ENCODE data around the gene EP400. TPM values are rescaled to one million over a fixed set of nuclear protein-coding genes. Genes with fewer than 3 reads are reported as not detected.

Gene EP400
- total RNA-seq, 6 donors from 2014 or later: 21.7 to 61.8 (median 40.4) TPM

DNA sequence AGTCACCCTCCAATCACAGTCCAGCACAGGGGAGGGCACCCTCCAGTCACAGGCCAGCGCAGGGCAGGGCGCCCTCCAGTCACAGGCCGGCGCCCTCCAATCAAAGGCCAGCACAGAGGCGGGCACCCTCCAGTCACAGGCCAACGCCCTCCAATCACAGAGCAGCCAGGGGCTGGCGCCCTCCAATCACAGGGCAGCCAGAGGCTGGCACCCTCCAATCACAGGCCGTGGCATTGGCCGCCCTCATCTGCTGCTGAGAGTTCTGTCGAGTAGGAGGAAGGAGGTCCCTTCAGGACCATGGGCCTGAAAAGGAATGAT lies 167.8 kb downstream of the EP400 start:
- Histone ChIP-seq H3K4me1 (no peaks in the 10 kb centered on the region), H3K9me3 (no peaks in the 10 kb centered on the region), H3K27ac (no peak overlapping the region), H3K4me3 (no peak overlapping the region), H3K36me3 (peaks cover 9 to 77% (median 57%) of the 10 kb centered on the region in 4 donors), H3K27me3 (no peaks in the 10 kb centered on the region)
- DNase-seq (no peak), ATAC-seq (ENCODE audit: low FRiP score in 2 of 2) (no peak)
- TF ChIP-seq EP300 (IDR thresholded peaks at IDR 0.05) (no peak), POLR2AphosphoS5 (IDR thresholded peaks at IDR 0.05) (no peak), POLR2A (IDR thresholded peaks at IDR 0.05) (no peak)
- TF ChIP-seq, protein P1, sequence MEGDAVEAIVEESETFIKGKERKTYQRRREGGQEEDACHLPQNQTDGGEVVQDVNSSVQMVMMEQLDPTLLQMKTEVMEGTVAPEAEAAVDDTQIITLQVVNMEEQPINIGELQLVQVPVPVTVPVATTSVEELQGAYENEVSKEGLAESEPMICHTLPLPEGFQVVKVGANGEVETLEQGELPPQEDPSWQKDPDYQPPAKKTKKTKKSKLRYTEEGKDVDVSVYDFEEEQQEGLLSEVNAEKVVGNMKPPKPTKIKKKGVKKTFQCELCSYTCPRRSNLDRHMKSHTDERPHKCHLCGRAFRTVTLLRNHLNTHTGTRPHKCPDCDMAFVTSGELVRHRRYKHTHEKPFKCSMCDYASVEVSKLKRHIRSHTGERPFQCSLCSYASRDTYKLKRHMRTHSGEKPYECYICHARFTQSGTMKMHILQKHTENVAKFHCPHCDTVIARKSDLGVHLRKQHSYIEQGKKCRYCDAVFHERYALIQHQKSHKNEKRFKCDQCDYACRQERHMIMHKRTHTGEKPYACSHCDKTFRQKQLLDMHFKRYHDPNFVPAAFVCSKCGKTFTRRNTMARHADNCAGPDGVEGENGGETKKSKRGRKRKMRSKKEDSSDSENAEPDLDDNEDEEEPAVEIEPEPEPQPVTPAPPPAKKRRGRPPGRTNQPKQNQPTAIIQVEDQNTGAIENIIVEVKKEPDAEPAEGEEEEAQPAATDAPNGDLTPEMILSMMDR (IDR thresholded peaks at IDR 0.05): no peak
- WGBS, 2 donors: 97 to 98% methylated on average over 4 to 10 of the region's 10 CpGs

GRCh38 chr12:132118876-132119275 lies 169.1 kb downstream of the EP400 start:
- H3K36me3 ChIP-seq: peaks cover 9 to 76% (median 53%) of the 10 kb centered on the region in 4 donors
- H3K4me1 ChIP-seq: no peaks in the 10 kb centered on the region
- 96 to 98% methylated on average over 9 to 13 of the region's 22 CpGs for WGBS, 2 donors
- no peak overlapping the region for H3K4me3 ChIP-seq
- no peaks in the 10 kb centered on the region for H3K27me3 ChIP-seq
- no peaks in the 10 kb centered on the region for H3K9me3 ChIP-seq
- DNase-seq: peak in 1 of 2 donors; percentile 79
- H3K27ac ChIP-seq: no peak overlapping the region
- no peak for ATAC-seq (ENCODE audit: low FRiP score in 2 of 2)
- TF ChIP-seq, protein P1 (IDR thresholded peaks at IDR 0.05): no peak

DNA sequence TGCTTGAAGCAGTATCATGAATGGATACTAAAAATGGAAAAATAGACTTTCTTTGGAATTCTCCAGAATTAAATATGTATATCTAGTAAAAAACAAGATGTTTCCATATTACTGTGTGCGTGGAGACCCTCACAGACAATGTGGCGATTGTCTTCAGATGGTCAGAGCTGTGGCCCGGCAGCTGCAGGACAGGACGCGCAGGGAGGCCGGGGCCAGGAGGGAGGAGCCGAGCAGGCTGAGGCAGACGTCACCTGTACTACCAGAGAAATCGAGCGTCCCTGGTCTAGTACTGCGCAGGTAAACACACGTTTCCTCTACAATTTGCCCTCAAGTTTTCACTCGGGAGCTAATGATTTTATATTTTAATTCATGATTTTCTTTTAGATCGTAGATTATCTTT lies 171.5 kb downstream of the EP400 start:
- ATAC-seq (ENCODE audit: low FRiP score in 2 of 2) (no peak), DNase-seq (peak in 1 of 2 donors; percentile 54)
- H3K27me3 ChIP-seq: no peaks in the 10 kb centered on the region
- no peaks in the 10 kb centered on the region for H3K9me3 ChIP-seq
- TF ChIP-seq POLR2AphosphoS5 (IDR thresholded peaks at IDR 0.05): no peak
- TF ChIP-seq, protein P1 (IDR thresholded peaks at IDR 0.05): no peak
- TF ChIP-seq POLR2A (IDR thresholded peaks at IDR 0.05): no peak
- no peak for TF ChIP-seq EP300 (IDR thresholded peaks at IDR 0.05)
- peaks cover 4 to 77% (median 46%) of the 10 kb centered on the region in 4 donors for H3K36me3 ChIP-seq
- H3K27ac ChIP-seq: no peak overlapping the region
- H3K4me1 ChIP-seq: no peaks in the 10 kb centered on the region
- 94 to 95% methylated on average over 14 of the region's 14 CpGs for WGBS, 2 donors
- no peak overlapping the region for H3K4me3 ChIP-seq

DNA sequence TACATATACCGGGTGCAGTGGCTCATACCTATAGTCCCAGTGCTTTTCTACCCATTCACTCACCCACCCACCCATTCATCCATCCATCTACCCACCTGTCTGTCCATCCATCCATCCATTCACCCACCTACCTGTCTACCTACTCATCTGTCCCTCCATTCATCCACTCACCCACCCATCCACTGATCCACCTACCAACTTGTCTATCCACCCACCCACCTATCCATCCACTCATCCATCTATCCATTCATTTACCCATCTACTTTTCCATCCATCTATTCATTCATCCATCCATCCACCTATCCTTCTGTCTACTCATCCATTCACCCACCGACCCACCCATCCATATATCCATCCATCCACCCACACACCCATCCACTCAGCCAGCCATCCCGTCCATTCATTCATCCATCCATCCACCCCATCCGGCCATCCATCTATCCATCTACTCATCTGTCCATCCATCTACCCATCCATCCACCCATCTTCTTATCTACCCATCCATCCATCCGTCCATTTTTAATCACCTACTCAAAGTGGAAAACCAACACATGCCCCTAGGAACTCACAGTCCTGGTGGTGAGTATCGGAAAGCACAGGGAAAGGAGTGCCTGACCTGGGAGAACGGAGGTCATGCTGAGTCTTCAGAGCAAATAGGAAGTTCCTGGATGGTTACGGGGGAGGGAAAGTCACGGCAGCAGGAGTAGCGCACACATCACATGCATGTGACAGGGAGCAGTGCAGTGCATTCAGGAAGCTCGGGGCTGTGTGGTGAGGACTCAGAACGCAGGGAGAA lies 174.4 kb downstream of the EP400 start:
- H3K36me3 ChIP-seq: peaks cover 14 to 83% (median 42%) of the 10 kb centered on the region in 4 donors

More for the DNA sequence above, 174.4 kb downstream of the EP400 start:
- Histone ChIP-seq H3K4me3 (no peak overlapping the region), H3K27me3 (no peaks in the 10 kb centered on the region), H3K27ac (no peak overlapping the region), H3K4me1 (no peaks in the 10 kb centered on the region), H3K9me3 (no peaks in the 10 kb centered on the region)
- 94 to 95% methylated on average over 10 to 12 of the region's 12 CpGs for WGBS, 2 donors
- DNase-seq (no peak), ATAC-seq (ENCODE audit: low FRiP score in 2 of 2) (no peak)
- TF ChIP-seq EP300 (IDR thresholded peaks at IDR 0.05): no peak
- no peak for TF ChIP-seq POLR2AphosphoS5 (IDR thresholded peaks at IDR 0.05)
- TF ChIP-seq, protein P1 (IDR thresholded peaks at IDR 0.05): no peak
- no peak for TF ChIP-seq POLR2A (IDR thresholded peaks at IDR 0.05)

Measured in upper lobe of left lung (tissue), 6 donors.